K562 (cell line): ENCODE measurements around the gene IQCE.

ENCODE experiments used
- CEBPB ChIP-seq: fragments of 450-650 bp; IDR thresholded peaks from 2 replicates; pipeline ENCODE4 v1.6.1; 2016; ENCODE audit warnings: missing genetic modification characterization, missing compliant biosample characterization
- CTCF ChIP-seq, 3 experiments: IDR thresholded peaks in 2 of 3; conservative IDR thresholded peaks in 1 of 3; 2 replicates each; pipeline ENCODE4 v1.5.1; 2011 to 2012; ENCODE audit warnings: low read length in 3 of 3, mild to moderate bottlenecking in 3 of 3, control low read depth in 2 of 3, improper control_type of control experiment in 1 of 3, inconsistent platforms in 1 of 3, low read depth in 1 of 3, mixed read lengths in 1 of 3, moderate library complexity in 1 of 3; ENCODE audit not compliant: insufficient read depth in 2 of 3
- PKNOX1 ChIP-seq: fragments of 450-650 bp; IDR thresholded peaks from 2 replicates; pipeline ENCODE4 v1.6.1; 2016
- POLR2AphosphoS5 ChIP-seq: IDR thresholded peaks from 2 replicates; pipeline ENCODE4 v1.6.1; 2011; ENCODE audit warnings: mild to moderate bottlenecking, low read depth, low read length, moderate library complexity; ENCODE audit not compliant: control insufficient read depth, insufficient read depth
- PREB ChIP-seq: sonication (generic); formaldehyde crosslinking; IDR thresholded peaks from 2 replicates; pipeline ENCODE4 v1.8.1; 2023; ENCODE audit warnings: mild to moderate bottlenecking, missing genetic modification reagents
- ZNF165 ChIP-seq: fragments of 250-450 bp; sonication (Bioruptor Pico); IDR thresholded peaks from 2 replicates; pipeline ENCODE4 v1.4.0; 2020; ENCODE audit warnings: borderline replicate concordance
- ZNF395 ChIP-seq: fragments of 200-800 bp; sonication (Bioruptor generic); IDR thresholded peaks from 2 replicates; pipeline ENCODE4 v1.6.1; 2017; ENCODE audit warnings: missing genetic modification characterization, missing compliant biosample characterization

GRCh38 chr7:2553831-2554581 is 4.8 kb upstream of the IQCE start:
- TF ChIP-seq POLR2AphosphoS5 (no peak), CTCF (IDR thresholded peaks at IDR 0.05 in 2 of 3, conservative IDR thresholded peaks at IDR 0.05 in 1 of 3; ENCODE audit: insufficient read depth in 2 of 3, low read depth in 1 of 3, low read length in 3 of 3) (no peak), ZNF165 (CRISPR knock-in tag) (no peak), ZNF395 (no peak), PREB (CRISPR knock-in tag) (no peak), CEBPB (no peak), PKNOX1 (no peak)
